ENCODE data around the gene LINS1.

DNA sequence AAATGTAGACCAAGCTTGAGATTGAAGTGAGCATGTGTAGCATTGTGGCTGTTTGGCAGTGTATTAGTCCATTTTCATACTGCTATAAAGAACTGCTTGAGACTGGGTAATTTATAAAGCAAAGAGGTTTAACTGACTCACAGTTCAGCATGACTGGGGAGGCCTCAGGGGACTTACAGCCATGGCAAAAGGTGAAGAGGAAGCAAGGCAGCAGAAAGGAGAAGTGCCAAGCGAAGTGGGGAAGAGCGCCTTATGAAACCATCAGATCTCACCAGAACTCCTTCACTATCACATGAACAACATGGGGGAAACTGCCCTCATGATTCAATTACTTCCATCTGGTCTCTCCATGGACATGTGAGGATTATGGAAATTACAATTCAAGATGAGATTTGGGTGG, 64.7 kb downstream of the LINS1 start:
- TF ChIP-seq POLR2A (IDR thresholded peaks at IDR 0.05), result no peak
- TF ChIP-seq, protein P1, sequence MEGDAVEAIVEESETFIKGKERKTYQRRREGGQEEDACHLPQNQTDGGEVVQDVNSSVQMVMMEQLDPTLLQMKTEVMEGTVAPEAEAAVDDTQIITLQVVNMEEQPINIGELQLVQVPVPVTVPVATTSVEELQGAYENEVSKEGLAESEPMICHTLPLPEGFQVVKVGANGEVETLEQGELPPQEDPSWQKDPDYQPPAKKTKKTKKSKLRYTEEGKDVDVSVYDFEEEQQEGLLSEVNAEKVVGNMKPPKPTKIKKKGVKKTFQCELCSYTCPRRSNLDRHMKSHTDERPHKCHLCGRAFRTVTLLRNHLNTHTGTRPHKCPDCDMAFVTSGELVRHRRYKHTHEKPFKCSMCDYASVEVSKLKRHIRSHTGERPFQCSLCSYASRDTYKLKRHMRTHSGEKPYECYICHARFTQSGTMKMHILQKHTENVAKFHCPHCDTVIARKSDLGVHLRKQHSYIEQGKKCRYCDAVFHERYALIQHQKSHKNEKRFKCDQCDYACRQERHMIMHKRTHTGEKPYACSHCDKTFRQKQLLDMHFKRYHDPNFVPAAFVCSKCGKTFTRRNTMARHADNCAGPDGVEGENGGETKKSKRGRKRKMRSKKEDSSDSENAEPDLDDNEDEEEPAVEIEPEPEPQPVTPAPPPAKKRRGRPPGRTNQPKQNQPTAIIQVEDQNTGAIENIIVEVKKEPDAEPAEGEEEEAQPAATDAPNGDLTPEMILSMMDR (IDR thresholded peaks at IDR 0.05 in 8 of 11, conservative IDR thresholded peaks at IDR 0.05 in 3 of 11), result no peak

Measured in spleen (tissue), 7 donors.